Activated naive CD4-positive, alpha-beta T cell treated with anti-CD3 and anti-CD28 coated beads, Interleukin-2, amount 50 U/mL, for 24 hours (primary cell): Measurements from ENCODE around the gene ECT2L.

Experiments
- H3K27ac Mint-ChIP-seq: one replicate; pipeline ENCODE4 v1.8.0; 2021; ENCODE audit warnings: mild to moderate bottlenecking, mixed read lengths
- H3K27me3 Mint-ChIP-seq: one replicate; pipeline ENCODE4 v1.8.0; 2021; ENCODE audit warnings: mixed read lengths
- H3K36me3 Mint-ChIP-seq: one replicate; pipeline ENCODE4 v1.8.0; 2021; ENCODE audit warnings: mixed read lengths
- H3K4me1 Mint-ChIP-seq: one replicate; pipeline ENCODE4 v1.8.0; 2021; ENCODE audit warnings: mixed read lengths
- H3K4me3 Mint-ChIP-seq: one replicate; pipeline ENCODE4 v1.8.0; 2021; ENCODE audit warnings: mild to moderate bottlenecking, mixed read lengths
- H3K9me3 Mint-ChIP-seq: one replicate; pipeline ENCODE4 v1.8.0; 2021; ENCODE audit warnings: mixed read lengths

The ECT2L gene

DNA sequence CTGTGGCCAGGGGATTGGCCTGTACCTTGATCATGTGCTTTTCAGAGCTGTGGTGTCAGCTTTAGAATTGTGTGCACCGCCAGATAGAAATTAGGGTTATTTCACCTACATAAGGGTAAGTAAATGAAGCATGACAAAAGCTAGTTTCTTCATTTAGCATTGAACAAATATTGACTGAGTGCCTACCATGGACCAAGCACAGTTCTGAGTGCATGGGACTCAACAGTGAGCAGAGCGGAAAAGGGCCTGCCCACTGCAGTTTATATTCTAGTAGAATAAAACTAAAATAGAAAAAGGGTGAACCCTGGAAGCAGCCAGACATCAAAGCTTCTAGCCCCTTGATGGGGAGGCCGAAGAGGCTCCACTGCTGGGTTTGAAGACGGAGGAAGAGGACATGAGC lies 25.6 kb downstream of the ECT2L start:
- H3K9me3 Mint-ChIP-seq: no peaks in the 10 kb centered on the region
- no peaks in the 10 kb centered on the region for H3K27me3 Mint-ChIP-seq
- H3K36me3 Mint-ChIP-seq: no peaks in the 10 kb centered on the region
- H3K4me3 Mint-ChIP-seq: no peak overlapping the region
- H3K27ac Mint-ChIP-seq: no peak overlapping the region
- peaks cover 6% of the 10 kb centered on the region for H3K4me1 Mint-ChIP-seq

GRCh38 chr6:138824482-138825144 lies 28.7 kb downstream of the ECT2L start:
- no peaks in the 10 kb centered on the region for H3K9me3 Mint-ChIP-seq
- peaks cover 6% of the 10 kb centered on the region for H3K4me1 Mint-ChIP-seq
- H3K27me3 Mint-ChIP-seq: no peaks in the 10 kb centered on the region
- no peak overlapping the region for H3K4me3 Mint-ChIP-seq
- H3K36me3 Mint-ChIP-seq: no peaks in the 10 kb centered on the region
- no peak overlapping the region for H3K27ac Mint-ChIP-seq

- Mint-ChIP-seq H3K27me3 (no peaks in the 10 kb centered on the region), H3K4me3 (no peak overlapping the region)
Measured at GRCh38 chr6:138830248-138830647, 34.4 kb downstream of the ECT2L start.

GRCh38 chr6:138832182-138832581 lies 36.3 kb downstream of the ECT2L start:
- no peaks in the 10 kb centered on the region for H3K36me3 Mint-ChIP-seq
- no peaks in the 10 kb centered on the region for H3K27me3 Mint-ChIP-seq
- no peak overlapping the region for H3K4me3 Mint-ChIP-seq
- no peak overlapping the region for H3K27ac Mint-ChIP-seq
- no peaks in the 10 kb centered on the region for H3K4me1 Mint-ChIP-seq
- H3K9me3 Mint-ChIP-seq: no peaks in the 10 kb centered on the region

More at GRCh38 chr6:138830248-138830647, 34.4 kb downstream of the ECT2L start:
- Mint-ChIP-seq H3K27ac (no peak overlapping the region), H3K4me1 (no peaks in the 10 kb centered on the region), H3K9me3 (no peaks in the 10 kb centered on the region), H3K36me3 (no peaks in the 10 kb centered on the region)

DNA sequence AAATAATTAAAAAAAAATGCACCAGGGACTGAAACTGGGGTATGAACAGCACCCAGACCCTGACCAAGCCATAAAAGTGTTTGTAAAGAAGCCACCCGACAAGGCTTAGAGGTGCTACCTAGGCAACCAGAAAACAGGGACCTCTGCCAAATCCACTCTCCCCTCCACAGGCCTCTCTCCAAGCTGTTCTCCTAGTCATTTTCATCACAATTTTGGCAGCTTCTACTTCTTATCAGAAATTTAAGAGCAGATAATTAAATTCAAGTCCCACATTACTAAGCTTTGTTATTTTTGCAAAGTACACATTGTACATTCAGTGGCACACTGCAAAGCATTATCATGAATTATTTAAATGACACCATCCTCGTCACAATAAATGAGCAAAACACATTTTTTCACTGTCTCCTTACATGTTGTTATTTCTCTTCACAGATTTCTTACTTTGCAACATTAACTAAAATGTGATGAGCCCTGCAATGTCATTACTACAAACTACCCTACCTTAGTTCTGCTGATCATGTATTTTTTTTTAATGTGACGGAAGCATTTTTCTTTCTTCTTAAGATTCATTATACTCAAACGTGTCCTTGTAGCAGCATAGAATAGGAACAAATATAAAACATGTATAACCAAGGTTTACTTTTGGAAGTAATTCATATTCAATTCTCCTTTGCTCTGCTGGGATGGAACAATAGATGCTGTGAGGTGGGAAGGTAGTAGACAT lies 38.1 kb downstream of the ECT2L start:
- Mint-ChIP-seq H3K27ac (no peak overlapping the region), H3K4me1 (no peaks in the 10 kb centered on the region), H3K4me3 (no peak overlapping the region), H3K27me3 (no peaks in the 10 kb centered on the region), H3K36me3 (no peaks in the 10 kb centered on the region), H3K9me3 (no peaks in the 10 kb centered on the region)

GRCh38 chr6:138837246-138837645 lies 41.4 kb downstream of the ECT2L start:
- Mint-ChIP-seq H3K36me3 (no peaks in the 10 kb centered on the region), H3K27ac (no peak overlapping the region), H3K4me1 (no peaks in the 10 kb centered on the region), H3K27me3 (no peaks in the 10 kb centered on the region), H3K9me3 (no peaks in the 10 kb centered on the region), H3K4me3 (no peak overlapping the region)

- H3K9me3 Mint-ChIP-seq: no peaks in the 10 kb centered on the region
- H3K27ac Mint-ChIP-seq: no peak overlapping the region
- H3K36me3 Mint-ChIP-seq: no peaks in the 10 kb centered on the region
- H3K27me3 Mint-ChIP-seq: no peaks in the 10 kb centered on the region
- H3K4me1 Mint-ChIP-seq: no peaks in the 10 kb centered on the region
- no peak overlapping the region for H3K4me3 Mint-ChIP-seq
Measured at GRCh38 chr6:138844192-138844591, 48.3 kb downstream of the ECT2L start.

DNA sequence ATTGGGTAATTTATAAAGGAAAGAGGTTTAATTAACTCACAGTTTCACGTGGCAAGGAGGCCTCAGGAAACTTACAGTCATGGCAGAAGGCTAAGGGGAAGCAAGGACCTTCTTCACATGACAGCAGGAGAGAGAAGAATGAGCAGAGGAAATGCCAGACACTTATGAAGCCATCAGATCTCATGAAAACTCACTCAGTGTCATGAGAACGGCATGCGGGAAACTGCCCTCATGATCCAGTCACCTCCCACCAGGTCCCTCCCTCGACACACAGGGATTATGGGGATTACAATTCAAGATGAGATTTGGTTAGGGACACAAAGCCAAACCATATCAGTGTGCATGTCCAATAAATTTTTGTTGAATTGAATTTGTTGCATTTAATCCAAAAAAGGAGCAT lies 52.0 kb downstream of the ECT2L start:
- H3K4me3 Mint-ChIP-seq: no peak overlapping the region
- H3K27ac Mint-ChIP-seq: no peak overlapping the region
- no peaks in the 10 kb centered on the region for H3K27me3 Mint-ChIP-seq
- no peaks in the 10 kb centered on the region for H3K36me3 Mint-ChIP-seq
- no peaks in the 10 kb centered on the region for H3K4me1 Mint-ChIP-seq
- H3K9me3 Mint-ChIP-seq: no peaks in the 10 kb centered on the region

DNA sequence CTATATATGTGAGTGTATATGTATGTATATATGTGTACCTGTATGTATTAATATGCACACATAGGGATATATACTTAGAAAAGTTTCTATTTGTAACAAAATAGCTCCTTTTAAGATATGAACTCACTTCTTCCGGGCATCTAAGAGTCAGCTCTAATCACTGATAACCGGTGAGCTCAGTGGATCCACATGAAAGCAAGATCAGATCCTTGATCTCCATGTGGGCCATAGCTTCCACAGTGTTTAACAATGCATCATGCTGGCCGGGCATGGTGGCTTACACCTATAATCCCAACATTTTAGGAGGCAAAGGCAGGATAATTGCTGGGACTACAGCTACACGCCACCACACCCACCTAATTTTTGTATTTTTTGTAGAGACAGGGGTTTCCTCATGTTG lies 52.6 kb downstream of the ECT2L start:
- no peaks in the 10 kb centered on the region for H3K4me1 Mint-ChIP-seq
- H3K36me3 Mint-ChIP-seq: no peaks in the 10 kb centered on the region
- no peaks in the 10 kb centered on the region for H3K27me3 Mint-ChIP-seq
- no peak overlapping the region for H3K4me3 Mint-ChIP-seq
- no peak overlapping the region for H3K27ac Mint-ChIP-seq
- H3K9me3 Mint-ChIP-seq: no peaks in the 10 kb centered on the region

DNA sequence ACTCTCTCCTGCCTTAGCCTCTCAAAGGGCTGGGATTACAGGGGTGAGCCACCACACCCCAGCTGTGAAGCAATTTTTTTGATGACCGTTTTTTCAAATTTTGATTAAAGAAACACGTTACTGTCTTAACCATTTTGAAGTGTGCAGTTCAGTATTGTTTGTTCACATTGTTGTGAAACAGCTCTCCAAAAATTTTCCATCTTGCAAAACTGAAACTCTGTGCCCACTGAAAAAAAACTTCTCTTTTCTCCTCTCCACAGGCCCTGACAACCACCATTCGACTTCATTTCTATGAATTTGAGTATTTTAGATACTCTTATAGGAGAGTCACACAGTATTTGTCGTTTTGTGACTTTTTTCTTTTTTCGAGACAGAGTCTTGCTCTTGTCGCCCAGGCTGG lies 53.9 kb downstream of the ECT2L start:
- Mint-ChIP-seq H3K4me1 (no peaks in the 10 kb centered on the region), H3K27ac (no peak overlapping the region), H3K9me3 (no peaks in the 10 kb centered on the region), H3K4me3 (no peak overlapping the region), H3K27me3 (no peaks in the 10 kb centered on the region), H3K36me3 (no peaks in the 10 kb centered on the region)

GRCh38 chr6:138856654-138857053 lies 60.8 kb downstream of the ECT2L start:
- H3K4me1 Mint-ChIP-seq: no peaks in the 10 kb centered on the region
- H3K9me3 Mint-ChIP-seq: no peaks in the 10 kb centered on the region
- no peaks in the 10 kb centered on the region for H3K36me3 Mint-ChIP-seq
- H3K4me3 Mint-ChIP-seq: no peak overlapping the region
- peak overlapping the region; percentile 52 for H3K27ac Mint-ChIP-seq
- peaks cover 2% of the 10 kb centered on the region for H3K27me3 Mint-ChIP-seq

- H3K36me3 Mint-ChIP-seq: no peaks in the 10 kb centered on the region
- no peak overlapping the region for H3K4me3 Mint-ChIP-seq
- H3K27ac Mint-ChIP-seq: no peak overlapping the region
- H3K9me3 Mint-ChIP-seq: no peaks in the 10 kb centered on the region
- H3K4me1 Mint-ChIP-seq: no peaks in the 10 kb centered on the region
- peaks cover 2% of the 10 kb centered on the region for H3K27me3 Mint-ChIP-seq
Measured at GRCh38 chr6:138857775-138858174, 61.9 kb downstream of the ECT2L start.

DNA sequence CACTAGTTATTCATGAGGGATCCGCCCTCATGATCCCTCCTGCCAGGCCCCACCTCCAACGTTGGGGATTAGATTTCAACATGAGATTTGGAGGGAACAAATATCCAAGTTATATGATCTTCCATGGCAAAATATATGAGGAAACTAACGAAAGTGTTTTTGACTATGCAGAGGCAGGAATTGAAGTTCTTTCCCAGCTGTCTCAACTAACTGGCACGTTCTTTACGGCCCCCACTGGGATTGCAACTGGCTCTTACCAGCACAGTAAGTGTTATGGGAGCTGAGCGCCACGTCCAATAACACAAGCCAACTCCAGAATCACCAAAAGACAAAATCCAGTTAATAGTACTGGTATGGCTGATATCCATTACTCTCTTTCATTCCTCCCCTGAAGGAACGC lies 66.6 kb downstream of the ECT2L start:
- H3K27me3 Mint-ChIP-seq: no peaks in the 10 kb centered on the region
- no peak overlapping the region for H3K4me3 Mint-ChIP-seq
- no peak overlapping the region for H3K27ac Mint-ChIP-seq
- H3K9me3 Mint-ChIP-seq: no peaks in the 10 kb centered on the region
- H3K4me1 Mint-ChIP-seq: no peaks in the 10 kb centered on the region
- H3K36me3 Mint-ChIP-seq: no peaks in the 10 kb centered on the region

GRCh38 chr6:138863321-138863720 lies 67.4 kb downstream of the ECT2L start:
- Mint-ChIP-seq H3K4me1 (no peaks in the 10 kb centered on the region), H3K27ac (no peak overlapping the region), H3K4me3 (no peak overlapping the region), H3K27me3 (no peaks in the 10 kb centered on the region), H3K9me3 (no peaks in the 10 kb centered on the region), H3K36me3 (no peaks in the 10 kb centered on the region)

GRCh38 chr6:138864343-138864890 lies 68.5 kb downstream of the ECT2L start:
- H3K4me3 Mint-ChIP-seq: no peak overlapping the region

GRCh38 chr6:138865480-138866109 lies 69.7 kb downstream of the ECT2L start:
- Mint-ChIP-seq H3K27me3 (no peaks in the 10 kb centered on the region), H3K9me3 (no peaks in the 10 kb centered on the region), H3K4me3 (no peak overlapping the region), H3K27ac (no peak overlapping the region), H3K36me3 (no peaks in the 10 kb centered on the region), H3K4me1 (no peaks in the 10 kb centered on the region)

More at GRCh38 chr6:138864343-138864890, 68.5 kb downstream of the ECT2L start:
- Mint-ChIP-seq H3K4me1 (no peaks in the 10 kb centered on the region), H3K27me3 (no peaks in the 10 kb centered on the region), H3K9me3 (no peaks in the 10 kb centered on the region), H3K27ac (no peak overlapping the region), H3K36me3 (no peaks in the 10 kb centered on the region)
